ENCODE results near the gene RGS12. TPM values are rescaled to one million over a fixed set of nuclear protein-coding genes. Genes with fewer than 3 reads are reported as not detected.

RGS12 gene
- total RNA-seq, 1 experiment from 2014 or later, result 36.0 TPM

DNA sequence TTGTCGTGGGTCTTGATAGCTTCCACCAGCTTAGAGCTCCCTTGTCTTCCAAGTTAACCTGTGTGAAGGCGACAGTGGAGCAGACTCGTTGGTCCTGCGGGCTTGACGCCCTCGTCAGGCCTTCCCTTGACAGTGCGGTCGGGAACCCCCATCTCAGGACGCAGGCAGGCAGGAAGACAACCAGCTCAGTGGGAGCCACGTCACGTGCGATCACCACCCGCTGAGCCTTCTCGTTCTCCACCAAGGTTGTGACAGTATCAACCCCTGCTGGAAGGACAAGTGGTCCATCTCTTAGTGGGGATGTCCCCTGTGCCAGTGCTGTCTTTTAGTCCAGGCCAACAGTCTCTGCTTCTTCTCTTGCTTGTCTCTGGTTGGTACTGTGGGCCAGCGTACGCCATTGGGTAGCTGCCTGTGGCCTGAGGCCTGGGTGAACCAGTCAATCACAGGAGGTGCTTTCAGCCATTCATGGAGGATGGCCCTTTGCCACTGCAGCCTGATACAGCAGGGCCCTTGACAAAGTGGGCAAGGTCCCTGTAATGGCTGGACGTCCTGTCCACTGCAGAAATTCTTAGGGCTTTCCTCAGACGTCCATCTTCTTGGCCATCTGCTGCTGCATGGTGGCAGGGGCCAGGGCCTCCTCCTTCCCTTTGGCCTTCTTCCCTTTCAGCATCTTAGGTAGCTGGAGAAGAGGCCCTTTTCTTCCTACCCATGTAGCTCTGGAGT, 31.4 kb downstream of the RGS12 start:
- POLR2A ChIA-PET, result no interaction called here
- Mint-ChIP-seq H3K36me3 (ENCODE audit: insufficient read depth, unreplicated experiment) (peaks cover 5% of the 10 kb centered on the region), H3K27ac (ENCODE audit: low read depth, unreplicated experiment) (no peak overlapping the region), H3K4me1 (ENCODE audit: insufficient read depth, unreplicated experiment) (no peaks in the 10 kb centered on the region), H3K4me3 (ENCODE audit: unreplicated experiment) (no peak overlapping the region), H3K9me3 (ENCODE audit: unreplicated experiment) (no peaks in the 10 kb centered on the region), H3K27me3 (ENCODE audit: insufficient read depth, unreplicated experiment) (no peaks in the 10 kb centered on the region)
- TF ChIP-seq, protein P1, sequence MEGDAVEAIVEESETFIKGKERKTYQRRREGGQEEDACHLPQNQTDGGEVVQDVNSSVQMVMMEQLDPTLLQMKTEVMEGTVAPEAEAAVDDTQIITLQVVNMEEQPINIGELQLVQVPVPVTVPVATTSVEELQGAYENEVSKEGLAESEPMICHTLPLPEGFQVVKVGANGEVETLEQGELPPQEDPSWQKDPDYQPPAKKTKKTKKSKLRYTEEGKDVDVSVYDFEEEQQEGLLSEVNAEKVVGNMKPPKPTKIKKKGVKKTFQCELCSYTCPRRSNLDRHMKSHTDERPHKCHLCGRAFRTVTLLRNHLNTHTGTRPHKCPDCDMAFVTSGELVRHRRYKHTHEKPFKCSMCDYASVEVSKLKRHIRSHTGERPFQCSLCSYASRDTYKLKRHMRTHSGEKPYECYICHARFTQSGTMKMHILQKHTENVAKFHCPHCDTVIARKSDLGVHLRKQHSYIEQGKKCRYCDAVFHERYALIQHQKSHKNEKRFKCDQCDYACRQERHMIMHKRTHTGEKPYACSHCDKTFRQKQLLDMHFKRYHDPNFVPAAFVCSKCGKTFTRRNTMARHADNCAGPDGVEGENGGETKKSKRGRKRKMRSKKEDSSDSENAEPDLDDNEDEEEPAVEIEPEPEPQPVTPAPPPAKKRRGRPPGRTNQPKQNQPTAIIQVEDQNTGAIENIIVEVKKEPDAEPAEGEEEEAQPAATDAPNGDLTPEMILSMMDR (IDR thresholded peaks at IDR 0.05; ENCODE audit: unreplicated experiment), result no peak
- intact Hi-C loops (cut with micrococcal nuclease), result no loop called here
- no TSS peak for BruUV-seq (replicated peaks)
- DNase-seq (ENCODE audit: unreplicated experiment), result no peak
- CTCF ChIA-PET, result interaction anchor here (0.7 to 1.1 kb wide), 4 partner anchors 22 to 156 kb away, joined by 3 read pairs; no protein-coding TSS in a partner anchor

DNA sequence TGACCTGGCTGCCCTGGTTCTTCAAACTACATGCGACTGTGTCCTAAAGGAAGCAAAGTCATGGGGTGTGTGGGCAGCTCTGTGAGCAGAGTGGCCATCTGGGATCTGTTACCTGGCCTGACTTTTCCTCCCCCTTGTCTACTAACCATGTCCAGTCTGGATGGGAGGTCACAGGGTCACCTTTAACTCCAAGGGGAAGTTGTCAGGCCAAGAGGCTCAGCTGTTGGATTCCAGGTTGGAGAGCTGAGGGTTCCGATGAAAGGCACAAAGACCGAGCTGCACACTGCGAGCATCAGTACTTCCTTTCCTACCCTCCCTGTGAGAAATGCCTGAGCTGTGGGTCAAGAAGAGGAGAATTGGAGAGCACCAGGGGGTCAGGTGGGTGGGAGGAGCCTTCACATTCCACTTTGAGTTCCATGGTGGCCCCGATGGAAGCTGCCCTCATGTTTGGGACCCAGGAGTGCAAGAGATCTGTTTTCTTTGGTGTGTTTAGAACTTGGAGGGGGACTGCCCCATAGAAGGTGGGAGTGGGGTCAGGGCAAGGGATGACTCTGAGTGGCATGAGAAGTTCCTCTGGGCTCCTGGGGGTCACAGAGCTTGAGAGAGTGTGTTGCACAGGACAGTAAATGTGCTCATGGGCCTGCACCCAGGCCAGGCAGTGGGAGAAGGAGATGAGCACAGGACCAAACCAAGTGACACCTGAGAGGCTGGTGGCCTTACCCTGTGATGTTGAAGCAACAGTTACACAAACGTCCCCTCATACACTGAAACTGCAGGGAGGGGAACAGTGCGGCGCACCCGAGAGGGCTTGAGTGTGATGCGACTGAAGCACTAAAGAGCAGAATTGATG, 36.2 kb downstream of the RGS12 start:
- Mint-ChIP-seq H3K4me3 (ENCODE audit: unreplicated experiment) (no peak overlapping the region), H3K36me3 (ENCODE audit: insufficient read depth, unreplicated experiment) (no peaks in the 10 kb centered on the region), H3K27ac (ENCODE audit: low read depth, unreplicated experiment) (no peak overlapping the region), H3K9me3 (ENCODE audit: unreplicated experiment) (no peaks in the 10 kb centered on the region), H3K4me1 (ENCODE audit: insufficient read depth, unreplicated experiment) (no peaks in the 10 kb centered on the region), H3K27me3 (ENCODE audit: insufficient read depth, unreplicated experiment) (no peaks in the 10 kb centered on the region)
- no TSS peak for BruUV-seq (replicated peaks)
- POLR2A ChIA-PET, result no interaction called here
- CTCF ChIA-PET, result interaction anchor here (2.3 kb wide), 1 partner anchor 18 kb away, joined by 11 read pairs; no protein-coding TSS in a partner anchor
- intact Hi-C loops (cut with micrococcal nuclease), result no loop called here
- DNase-seq (ENCODE audit: unreplicated experiment), result no peak
- TF ChIP-seq, protein P1 (IDR thresholded peaks at IDR 0.05; ENCODE audit: unreplicated experiment), result no peak

DNA sequence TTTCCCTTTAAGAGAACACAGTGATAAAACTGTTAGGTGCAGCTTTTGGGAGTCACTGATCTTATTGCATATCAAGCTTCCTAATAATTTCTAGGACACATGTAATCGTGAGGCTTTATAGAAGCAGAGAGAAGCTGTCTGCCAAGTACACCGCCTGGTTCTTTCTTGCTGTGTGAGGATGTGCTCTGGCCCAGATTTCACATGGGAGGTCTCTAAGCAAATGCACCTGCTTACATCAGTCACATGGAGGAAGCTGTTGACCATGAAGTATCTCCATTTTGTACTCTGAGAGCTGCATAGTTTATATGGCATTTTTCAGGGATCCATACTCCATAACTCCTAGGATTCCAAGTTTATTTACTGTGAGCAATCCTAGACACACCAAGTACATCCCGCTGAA, 37.1 kb downstream of the RGS12 start:
- intact Hi-C loops (cut with micrococcal nuclease), result no loop called here
- H3K4me1 Mint-ChIP-seq (ENCODE audit: insufficient read depth, unreplicated experiment), result no peaks in the 10 kb centered on the region
- no peak for DNase-seq (ENCODE audit: unreplicated experiment)
- BruUV-seq (replicated peaks), result no TSS peak
- no peaks in the 10 kb centered on the region for H3K36me3 Mint-ChIP-seq (ENCODE audit: insufficient read depth, unreplicated experiment)
- ChIA-PET CTCF (interaction anchor here (2.3 kb wide), 1 partner anchor 17 kb away, joined by 11 read pairs; no protein-coding TSS in a partner anchor), POLR2A (no interaction called here)
- no peak overlapping the region for H3K27ac Mint-ChIP-seq (ENCODE audit: low read depth, unreplicated experiment)
- no peaks in the 10 kb centered on the region for H3K27me3 Mint-ChIP-seq (ENCODE audit: insufficient read depth, unreplicated experiment)
- TF ChIP-seq, protein P1 (IDR thresholded peaks at IDR 0.05; ENCODE audit: unreplicated experiment), result no peak
- no peaks in the 10 kb centered on the region for H3K9me3 Mint-ChIP-seq (ENCODE audit: unreplicated experiment)
- no peak overlapping the region for H3K4me3 Mint-ChIP-seq (ENCODE audit: unreplicated experiment)

DNA sequence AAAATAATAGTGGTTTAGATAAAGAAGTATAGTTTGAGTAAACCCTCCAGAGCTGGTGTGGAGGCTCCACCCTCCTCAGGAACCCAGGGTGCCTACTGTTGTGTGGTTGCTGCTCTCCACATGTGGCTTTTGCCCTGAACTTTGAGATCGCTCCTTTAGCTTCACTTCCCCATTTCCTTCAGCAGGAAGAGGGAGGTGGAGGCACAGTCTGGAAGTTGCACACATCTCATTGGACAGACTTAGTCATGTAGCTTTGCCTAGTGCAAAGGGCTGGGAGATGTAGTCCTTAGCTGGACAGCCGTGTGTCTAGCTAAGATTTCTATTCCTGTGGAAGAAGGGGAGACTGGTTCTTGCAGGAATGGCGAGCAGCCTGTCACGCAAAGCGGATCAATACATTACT, 37.9 kb downstream of the RGS12 start:
- no peaks in the 10 kb centered on the region for H3K4me1 Mint-ChIP-seq (ENCODE audit: insufficient read depth, unreplicated experiment)
- no peaks in the 10 kb centered on the region for H3K36me3 Mint-ChIP-seq (ENCODE audit: insufficient read depth, unreplicated experiment)
- no TSS peak for BruUV-seq (replicated peaks)
- no peaks in the 10 kb centered on the region for H3K27me3 Mint-ChIP-seq (ENCODE audit: insufficient read depth, unreplicated experiment)
- TF ChIP-seq, protein P1 (IDR thresholded peaks at IDR 0.05; ENCODE audit: unreplicated experiment), result no peak
- no peak for DNase-seq (ENCODE audit: unreplicated experiment)
- H3K9me3 Mint-ChIP-seq (ENCODE audit: unreplicated experiment), result no peaks in the 10 kb centered on the region
- ChIA-PET CTCF (interaction anchor here (0.8 kb wide), 1 partner anchor 113 kb away, joined by 3 read pairs; no protein-coding TSS in a partner anchor), POLR2A (no interaction called here)
- intact Hi-C loops (cut with micrococcal nuclease), result no loop called here
- no peak overlapping the region for H3K4me3 Mint-ChIP-seq (ENCODE audit: unreplicated experiment)
- no peak overlapping the region for H3K27ac Mint-ChIP-seq (ENCODE audit: low read depth, unreplicated experiment)

Measured in MCF 10A (cell line).